ENCODE measurements around the gene TVP23C. TPM values are rescaled to one million over a fixed set of nuclear protein-coding genes. Genes with fewer than 3 reads are reported as not detected.

TVP23C gene
- total RNA-seq, 1 experiment from 2014 or later = 45.5 TPM

- Histone ChIP-seq H2AFZ (no peak overlapping the region), H3K36me3 (ENCODE audit: low read depth) (no peaks in the 10 kb centered on the region), H4K20me1 (ENCODE audit: insufficient read depth) (no peaks in the 10 kb centered on the region), H3K9me2 (ENCODE audit: insufficient read depth) (no peaks in the 10 kb centered on the region), H3K79me2 (ENCODE audit: low read depth) (no peaks in the 10 kb centered on the region), H3F3A (ENCODE audit: insufficient read depth, low read depth) (no peaks in the 10 kb centered on the region), H3K9me3 (ENCODE audit: insufficient read depth, low read depth) (no peaks in the 10 kb centered on the region), H3K4me3 (no peak overlapping the region), H3K27ac (no peak overlapping the region), H3K27me3 (ENCODE audit: insufficient read depth, low read depth) (no peaks in the 10 kb centered on the region), H3K4me2 (no peak overlapping the region), H3K4me1 (replicated peaks; ENCODE audit: insufficient read depth) (no peaks in the 10 kb centered on the region)
- no peak for DNase-seq
- ChIA-PET POLR2A (ENCODE audit: unreplicated experiment) (no interaction called here), CTCF (no interaction called here)
- TF ChIP-seq EZH2 (IDR thresholded peaks at IDR 0.05; ENCODE audit: low read depth) (no peak), CTCF (conservative IDR thresholded peaks at IDR 0.05) (no peak)
- no TSS peak for BruUV-seq (replicated peaks)
- intact Hi-C loops (cut with micrococcal nuclease; ENCODE audit: unreplicated experiment) = no loop called here
Measured at GRCh38 chr17:15475631-15476354, 87.5 kb downstream of the TVP23C start.

DNA sequence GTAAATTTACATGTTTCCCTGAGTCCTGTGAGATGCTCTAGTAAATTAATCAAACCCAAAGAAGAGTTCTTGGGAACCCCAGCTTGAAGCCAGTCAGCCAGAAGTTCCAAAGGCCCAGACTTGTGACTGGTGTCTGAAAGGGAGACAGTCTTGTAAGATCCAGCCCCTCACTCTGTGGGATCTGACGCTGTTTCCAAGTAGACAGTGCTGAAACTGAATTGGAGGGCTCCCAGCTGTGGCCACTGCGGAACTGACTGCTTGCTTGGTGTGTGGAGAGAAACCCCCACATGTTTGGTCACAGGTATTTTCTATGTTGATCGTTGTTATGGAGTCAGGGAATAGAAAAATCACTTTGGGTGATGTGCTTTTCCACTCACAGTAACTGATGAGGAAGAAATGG, 90.4 kb downstream of the TVP23C start:
- no TSS peak for BruUV-seq (replicated peaks)
- H3K9me2 ChIP-seq (ENCODE audit: insufficient read depth) = no peaks in the 10 kb centered on the region
- H3F3A ChIP-seq (ENCODE audit: insufficient read depth, low read depth) = no peaks in the 10 kb centered on the region
- intact Hi-C loops (cut with micrococcal nuclease; ENCODE audit: unreplicated experiment) = no loop called here
- DNase-seq = no peak
- no peaks in the 10 kb centered on the region for H3K27me3 ChIP-seq (ENCODE audit: insufficient read depth, low read depth)
- H3K4me1 ChIP-seq (replicated peaks; ENCODE audit: insufficient read depth) = no peaks in the 10 kb centered on the region
- H3K4me2 ChIP-seq = no peak overlapping the region
- no peak overlapping the region for H3K4me3 ChIP-seq
- no peaks in the 10 kb centered on the region for H3K36me3 ChIP-seq (ENCODE audit: low read depth)
- no peak overlapping the region for H2AFZ ChIP-seq
- H4K20me1 ChIP-seq (ENCODE audit: insufficient read depth) = no peaks in the 10 kb centered on the region
- TF ChIP-seq EZH2 (IDR thresholded peaks at IDR 0.05; ENCODE audit: low read depth) = no peak
- no peak for TF ChIP-seq CTCF (conservative IDR thresholded peaks at IDR 0.05)
- H3K79me2 ChIP-seq (ENCODE audit: low read depth) = no peaks in the 10 kb centered on the region
- no peak overlapping the region for H3K27ac ChIP-seq
- POLR2A ChIA-PET (ENCODE audit: unreplicated experiment) = no interaction called here
- CTCF ChIA-PET = no interaction called here
- H3K9me3 ChIP-seq (ENCODE audit: insufficient read depth, low read depth) = no peaks in the 10 kb centered on the region

- BruUV-seq (replicated peaks) = no TSS peak
- H3K4me1 ChIP-seq (replicated peaks; ENCODE audit: insufficient read depth) = no peaks in the 10 kb centered on the region
- no peaks in the 10 kb centered on the region for H3F3A ChIP-seq (ENCODE audit: insufficient read depth, low read depth)
- H4K20me1 ChIP-seq (ENCODE audit: insufficient read depth) = no peaks in the 10 kb centered on the region
- no peak for DNase-seq
- intact Hi-C loops (cut with micrococcal nuclease; ENCODE audit: unreplicated experiment) = no loop called here
- no peaks in the 10 kb centered on the region for H3K27me3 ChIP-seq (ENCODE audit: insufficient read depth, low read depth)
- H3K4me2 ChIP-seq = no peak overlapping the region
- H3K4me3 ChIP-seq = no peak overlapping the region
- ChIA-PET CTCF (no interaction called here), POLR2A (ENCODE audit: unreplicated experiment) (interaction anchor here (0.7 kb wide), 1 partner anchor 96 kb away, joined by 7 read pairs; no protein-coding TSS in a partner anchor)
- H3K27ac ChIP-seq = no peak overlapping the region
- TF ChIP-seq EZH2 (IDR thresholded peaks at IDR 0.05; ENCODE audit: low read depth) (no peak), CTCF (conservative IDR thresholded peaks at IDR 0.05) (no peak)
- H3K79me2 ChIP-seq (ENCODE audit: low read depth) = no peaks in the 10 kb centered on the region
- no peaks in the 10 kb centered on the region for H3K9me2 ChIP-seq (ENCODE audit: insufficient read depth)
- H3K9me3 ChIP-seq (ENCODE audit: insufficient read depth, low read depth) = no peaks in the 10 kb centered on the region
- no peak overlapping the region for H2AFZ ChIP-seq
- H3K36me3 ChIP-seq (ENCODE audit: low read depth) = no peaks in the 10 kb centered on the region
Measured at GRCh38 chr17:15470536-15470935, 92.7 kb downstream of the TVP23C start.

All from PC-9 (cell line).